Neural cell (in vitro differentiated cells): Measurements from ENCODE around the gene SMIM36.

Source experiments
- EZH2 ChIP-seq: fragments of 200-600, 300-800 bp; shearing (Covaris generic), sonication (generic); IDR thresholded peaks from 2 replicates; pipeline ENCODE4 v1.6.1; 2014; ENCODE audit warnings: antibody characterized with exemption, low read length, borderline replicate concordance, mild to moderate bottlenecking; ENCODE audit not compliant: insufficient read depth, poor library complexity, severe bottlenecking
- POLR2AphosphoS5 ChIP-seq: IDR thresholded peaks from 2 replicates; pipeline ENCODE4 v1.6.1; 2012
- SMC3 ChIP-seq: fragments of 450-650 bp; conservative IDR thresholded peaks from 2 replicates; pipeline ENCODE4 v1.6.1; 2014; ENCODE audit warnings: antibody characterized with exemption, mild to moderate bottlenecking, moderate library complexity; ENCODE audit not compliant: poor library complexity
- TAF1 ChIP-seq: IDR thresholded peaks from 2 replicates; pipeline ENCODE4 v1.6.1; 2012; ENCODE audit warnings: low read depth
- TF ChIP-seq, protein P1 (sequence below): fragments of 450-650 bp; IDR thresholded peaks from 2 replicates; pipeline ENCODE4 v1.5.1; 2014; ENCODE audit warnings: antibody characterized with exemption, mild to moderate bottlenecking, moderate library complexity; ENCODE audit not compliant: poor library complexity, severe bottlenecking

GRCh38 chr17:55446581-55447205, 64.6 kb downstream of the SMIM36 start:
- TF ChIP-seq, protein P1, sequence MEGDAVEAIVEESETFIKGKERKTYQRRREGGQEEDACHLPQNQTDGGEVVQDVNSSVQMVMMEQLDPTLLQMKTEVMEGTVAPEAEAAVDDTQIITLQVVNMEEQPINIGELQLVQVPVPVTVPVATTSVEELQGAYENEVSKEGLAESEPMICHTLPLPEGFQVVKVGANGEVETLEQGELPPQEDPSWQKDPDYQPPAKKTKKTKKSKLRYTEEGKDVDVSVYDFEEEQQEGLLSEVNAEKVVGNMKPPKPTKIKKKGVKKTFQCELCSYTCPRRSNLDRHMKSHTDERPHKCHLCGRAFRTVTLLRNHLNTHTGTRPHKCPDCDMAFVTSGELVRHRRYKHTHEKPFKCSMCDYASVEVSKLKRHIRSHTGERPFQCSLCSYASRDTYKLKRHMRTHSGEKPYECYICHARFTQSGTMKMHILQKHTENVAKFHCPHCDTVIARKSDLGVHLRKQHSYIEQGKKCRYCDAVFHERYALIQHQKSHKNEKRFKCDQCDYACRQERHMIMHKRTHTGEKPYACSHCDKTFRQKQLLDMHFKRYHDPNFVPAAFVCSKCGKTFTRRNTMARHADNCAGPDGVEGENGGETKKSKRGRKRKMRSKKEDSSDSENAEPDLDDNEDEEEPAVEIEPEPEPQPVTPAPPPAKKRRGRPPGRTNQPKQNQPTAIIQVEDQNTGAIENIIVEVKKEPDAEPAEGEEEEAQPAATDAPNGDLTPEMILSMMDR = no peak
- TF ChIP-seq TAF1 (no peak), EZH2 (no peak), POLR2AphosphoS5 (no peak), SMC3 (no peak)
